Breast epithelium (tissue), 4 donors: ENCODE data around the gene RBBP8. TPM values are rescaled to one million over a fixed set of nuclear protein-coding genes. Genes with fewer than 3 reads are reported as not detected.
"Not testable (repeated sequence)": the region's sequence is repeated elsewhere in the genome, so short reads cannot be mapped to it uniquely, and the experiment has no call there.

Experiments used
- DNase-seq, 2 donors: peaks; one replicate each; pipeline ENCODE4 v3.0.0-alpha.2; 2019; ENCODE audit warnings: low spot score in 2 of 2
- H3K27ac ChIP-seq, 2 donors: fragments of 200-600 bp; sonication (generic) in 1 of 2; one replicate each; pipeline ENCODE4 v1.5.1; 2016 to 2019; ENCODE audit warnings: mild to moderate bottlenecking in 1 of 2
- H3K27me3 ChIP-seq, 2 donors: fragments of 200-600 bp; sonication (generic) in 1 of 2; one replicate each; pipeline versions ENCODE4 v1.5.1 to v1.6.0; 2017 to 2019; ENCODE audit warnings: control low read depth in 1 of 2, mild to moderate bottlenecking in 1 of 2
- H3K36me3 ChIP-seq: fragments of 200-600 bp; one replicate; pipeline ENCODE4 v1.5.1; 2019
- H3K4me1 ChIP-seq, 2 donors: fragments of 200-600 bp; sonication (generic); one replicate each; pipeline ENCODE4 v1.5.1; 2016 to 2019; ENCODE audit warnings: control low read depth in 1 of 2
- H3K4me3 ChIP-seq, 3 donors: fragments of 200-600 bp; sonication (generic); 1 replicate in 2 of 3; 2 replicates in 1 of 3; pipeline ENCODE4 v1.5.1; 2016 to 2019; ENCODE audit warnings: mild to moderate bottlenecking in 3 of 3, moderate library complexity in 2 of 3
- H3K9me3 ChIP-seq, 2 donors: fragments of 200-600 bp; sonication (generic) in 1 of 2; one replicate each; pipeline ENCODE4 v1.5.1; 2016 to 2019; ENCODE audit warnings: control low read depth in 1 of 2
- CTCF ChIP-seq, 3 donors: fragments of 450-650 bp; IDR thresholded peaks; one replicate each; pipeline ENCODE4 v1.5.1; 2016 to 2017; ENCODE audit warnings: antibody characterized with exemption in 3 of 3, mild to moderate bottlenecking in 3 of 3, moderate library complexity in 3 of 3
- POLR2A ChIP-seq: fragments of 450-650 bp; IDR thresholded peaks from one replicate; pipeline ENCODE4 v1.6.1; 2016; ENCODE audit warnings: antibody characterized with exemption, mild to moderate bottlenecking, moderate library complexity
- POLR2AphosphoS5 ChIP-seq, 3 donors: sonication (generic); formaldehyde crosslinking; IDR thresholded peaks; one replicate each; pipeline ENCODE4 v1.6.1; 2017; ENCODE audit warnings: antibody characterized with exemption in 3 of 3
- intact Hi-C: fragments of 100-400 bp; cut with DNase I; formaldehyde crosslinking; loops from one replicate; pipeline ENCODE4 v1.15.1; 2023; ENCODE audit warnings: low total_unique reads
- total RNA-seq, 3 donors: library from RNA; depleted of rRNA; stranded (reverse); fragments of >200 nt; gene quantifications; one replicate each; pipeline ENCODE4 v1.1.0, GENCODE V29; 2016

The RBBP8 gene
- total RNA-seq, 3 donors from 2014 or later: 19.4 to 117 (median 76.4) TPM

DNA sequence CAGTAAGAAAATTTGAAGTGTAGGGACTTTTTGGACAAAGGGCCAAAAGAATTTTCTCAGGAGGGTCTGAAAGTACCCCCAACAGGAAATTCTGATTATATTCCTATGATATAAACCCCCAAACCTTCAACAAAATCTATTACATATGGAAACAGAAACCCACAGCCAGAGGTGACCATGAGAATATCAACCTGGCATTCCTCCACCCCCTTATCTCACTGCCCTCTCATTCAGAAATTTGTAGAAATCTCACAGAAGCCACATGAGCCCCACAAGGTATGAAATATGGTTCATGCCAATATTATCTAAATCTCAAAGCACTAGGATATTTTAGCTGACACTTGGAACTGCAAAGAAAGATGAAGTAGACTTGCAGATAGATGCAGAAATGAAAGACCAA, 31.0 kb upstream of the RBBP8 start:
- intact Hi-C loops: no loop called here
- Histone ChIP-seq H3K36me3 (no peaks in the 10 kb centered on the region), H3K4me3 (no peak overlapping the region), H3K9me3 (no peaks in the 10 kb centered on the region), H3K27me3 (no peaks in the 10 kb centered on the region), H3K4me1 (no peaks in the 10 kb centered on the region), H3K27ac (peak overlapping the region in 1 of 2 donors; percentile 52)
- no peak for TF ChIP-seq POLR2AphosphoS5 (IDR thresholded peaks at IDR 0.05)
- no peak for TF ChIP-seq CTCF (IDR thresholded peaks at IDR 0.05)
- no peak for TF ChIP-seq POLR2A
- no peak for DNase-seq

GRCh38 chr18:22903248-22903647, 29.9 kb upstream of the RBBP8 start:
- H3K9me3 ChIP-seq, H3K27me3 ChIP-seq, H3K27ac ChIP-seq, intact Hi-C loops, H3K4me1 ChIP-seq, H3K4me3 ChIP-seq, DNase-seq, H3K36me3 ChIP-seq: not testable (repeated sequence)

GRCh38 chr18:22912149-22912548, 21.0 kb upstream of the RBBP8 start:
- Histone ChIP-seq H3K36me3 (no peaks in the 10 kb centered on the region), H3K4me3 (no peak overlapping the region), H3K27me3 (no peaks in the 10 kb centered on the region), H3K4me1 (peaks cover 0 to 9% of the 10 kb centered on the region in 2 donors), H3K27ac (peak overlapping the region; percentile 19 to 65), H3K9me3 (no peaks in the 10 kb centered on the region)
- TF ChIP-seq POLR2AphosphoS5 (IDR thresholded peaks at IDR 0.05) (no peak), POLR2A (no peak), CTCF (IDR thresholded peaks at IDR 0.05) (no peak)
- DNase-seq: no peak
- intact Hi-C loops: no loop called here

GRCh38 chr18:22912835-22913234, 20.3 kb upstream of the RBBP8 start:
- TF ChIP-seq CTCF (IDR thresholded peaks at IDR 0.05) (no peak), POLR2A (no peak), POLR2AphosphoS5 (IDR thresholded peaks at IDR 0.05) (peak in 1 of 3 donors; percentile 10)
- no peaks in the 10 kb centered on the region for H3K9me3 ChIP-seq
- intact Hi-C loops: no loop called here
- H3K4me3 ChIP-seq: no peak overlapping the region
- peaks cover 0 to 9% of the 10 kb centered on the region in 2 donors for H3K4me1 ChIP-seq
- peak overlapping the region; percentile 54 to 65 for H3K27ac ChIP-seq
- no peaks in the 10 kb centered on the region for H3K36me3 ChIP-seq
- H3K27me3 ChIP-seq: no peaks in the 10 kb centered on the region
- no peak for DNase-seq

DNA sequence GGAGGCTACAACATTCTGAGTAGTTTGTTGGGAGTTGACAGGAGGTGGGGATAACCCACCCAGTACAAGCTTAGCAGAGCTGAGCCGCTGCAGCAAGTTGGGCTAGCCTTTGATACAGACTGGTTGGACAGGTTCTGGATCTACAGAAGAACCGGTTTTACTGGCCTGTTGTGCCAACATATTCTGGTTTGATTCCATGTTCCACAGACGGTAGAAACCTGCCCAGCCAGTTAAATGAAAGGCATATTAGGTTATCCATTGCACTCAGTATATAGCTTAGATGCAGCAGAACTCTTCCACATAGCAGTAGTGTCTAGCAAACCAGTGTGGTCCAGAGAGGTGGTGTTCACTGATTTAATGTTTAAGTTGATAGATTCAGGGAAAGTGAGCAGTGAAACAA, 19.3 kb upstream of the RBBP8 start:
- H3K4me3 ChIP-seq: peak overlapping the region in 2 of 3 donors; percentile 27 to 35

More for the DNA sequence above, 19.3 kb upstream of the RBBP8 start:
- TF ChIP-seq POLR2AphosphoS5 (IDR thresholded peaks at IDR 0.05) (peak; percentile 69 to 90 (median 89)), CTCF (IDR thresholded peaks at IDR 0.05) (no peak)
- Histone ChIP-seq H3K9me3 (no peaks in the 10 kb centered on the region), H3K27ac (peak overlapping the region; percentile 54 to 65), H3K27me3 (no peaks in the 10 kb centered on the region), H3K36me3 (no peaks in the 10 kb centered on the region), H3K4me1 (peaks cover 0 to 9% of the 10 kb centered on the region in 2 donors)
- intact Hi-C loops: no loop called here
- DNase-seq: peak; percentile 69 to 91
